ENCODE data around the gene FH. TPM values are rescaled to one million over a fixed set of nuclear protein-coding genes. Genes with fewer than 3 reads are reported as not detected.

FH gene
- total and polyA plus RNA-seq, 10 of the 15 experiments (the other 5 are each of a cell fraction or from before 2014, with no cell fraction given): 44.7 to 124 (median 76.2) TPM

- ATAC-seq (no peak), DNase-seq (ENCODE audit: low read depth, low spot score) (no peak), FAIRE-seq (no peak)
- Histone ChIP-seq H3K27me3 (replicated peaks in 1 of 2; ENCODE audit: control insufficient read depth in 2 of 2, insufficient read depth in 2 of 2, low read length in 1 of 2) (no peaks in the 10 kb centered on the region), H3K4me3 (no peak overlapping the region), H3K9me3 (replicated peaks; ENCODE audit: control insufficient read depth, insufficient read depth, low read length) (no peaks in the 10 kb centered on the region), H3K27ac (ENCODE audit: control insufficient read depth, insufficient read depth) (no peak overlapping the region), H2AFZ (ENCODE audit: control insufficient read depth, low read depth, low read length) (no peak overlapping the region), H3K4me2 (ENCODE audit: control insufficient read depth, insufficient read depth) (no peak overlapping the region), H3K4me1 (ENCODE audit: control insufficient read depth, insufficient read depth, low read length) (peaks cover 6% of the 10 kb centered on the region), H3K79me2 (ENCODE audit: control insufficient read depth, insufficient read depth, low read length) (no peaks in the 10 kb centered on the region), H3K9ac (ENCODE audit: control insufficient read depth, insufficient read depth, low read length) (no peak overlapping the region), H4K20me1 (ENCODE audit: control insufficient read depth, insufficient read depth) (no peaks in the 10 kb centered on the region), H3K36me3 (ENCODE audit: control insufficient read depth in 2 of 2, insufficient read depth in 2 of 2, low read length in 1 of 2) (no peaks in the 10 kb centered on the region)
- intact Hi-C loops (cut with micrococcal nuclease; ENCODE audit: unreplicated experiment): no loop called here
- RAD21 ChIA-PET (ENCODE audit: unreplicated experiment): no interaction called here
- SMC1A ChIA-PET (ENCODE audit: uncharacterized antibody, unreplicated experiment): no interaction called here
- POLR2A ChIA-PET: no interaction called here
- no TSS peak for BruUV-seq (replicated peaks)
- TF ChIP-seq, protein P1, sequence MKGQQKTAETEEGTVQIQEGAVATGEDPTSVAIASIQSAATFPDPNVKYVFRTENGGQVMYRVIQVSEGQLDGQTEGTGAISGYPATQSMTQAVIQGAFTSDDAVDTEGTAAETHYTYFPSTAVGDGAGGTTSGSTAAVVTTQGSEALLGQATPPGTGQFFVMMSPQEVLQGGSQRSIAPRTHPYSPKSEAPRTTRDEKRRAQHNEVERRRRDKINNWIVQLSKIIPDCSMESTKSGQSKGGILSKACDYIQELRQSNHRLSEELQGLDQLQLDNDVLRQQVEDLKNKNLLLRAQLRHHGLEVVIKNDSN (IDR thresholded peaks at IDR 0.05; ENCODE audit: borderline replicate concordance, extremely low read length, insufficient read depth, low read depth, low read length): no peak
- TF ChIP-seq, protein P2, sequence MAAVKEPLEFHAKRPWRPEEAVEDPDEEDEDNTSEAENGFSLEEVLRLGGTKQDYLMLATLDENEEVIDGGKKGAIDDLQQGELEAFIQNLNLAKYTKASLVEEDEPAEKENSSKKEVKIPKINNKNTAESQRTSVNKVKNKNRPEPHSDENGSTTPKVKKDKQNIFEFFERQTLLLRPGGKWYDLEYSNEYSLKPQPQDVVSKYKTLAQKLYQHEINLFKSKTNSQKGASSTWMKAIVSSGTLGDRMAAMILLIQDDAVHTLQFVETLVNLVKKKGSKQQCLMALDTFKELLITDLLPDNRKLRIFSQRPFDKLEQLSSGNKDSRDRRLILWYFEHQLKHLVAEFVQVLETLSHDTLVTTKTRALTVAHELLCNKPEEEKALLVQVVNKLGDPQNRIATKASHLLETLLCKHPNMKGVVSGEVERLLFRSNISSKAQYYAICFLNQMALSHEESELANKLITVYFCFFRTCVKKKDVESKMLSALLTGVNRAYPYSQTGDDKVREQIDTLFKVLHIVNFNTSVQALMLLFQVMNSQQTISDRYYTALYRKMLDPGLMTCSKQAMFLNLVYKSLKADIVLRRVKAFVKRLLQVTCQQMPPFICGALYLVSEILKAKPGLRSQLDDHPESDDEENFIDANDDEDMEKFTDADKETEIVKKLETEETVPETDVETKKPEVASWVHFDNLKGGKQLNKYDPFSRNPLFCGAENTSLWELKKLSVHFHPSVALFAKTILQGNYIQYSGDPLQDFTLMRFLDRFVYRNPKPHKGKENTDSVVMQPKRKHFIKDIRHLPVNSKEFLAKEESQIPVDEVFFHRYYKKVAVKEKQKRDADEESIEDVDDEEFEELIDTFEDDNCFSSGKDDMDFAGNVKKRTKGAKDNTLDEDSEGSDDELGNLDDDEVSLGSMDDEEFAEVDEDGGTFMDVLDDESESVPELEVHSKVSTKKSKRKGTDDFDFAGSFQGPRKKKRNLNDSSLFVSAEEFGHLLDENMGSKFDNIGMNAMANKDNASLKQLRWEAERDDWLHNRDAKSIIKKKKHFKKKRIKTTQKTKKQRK (IDR thresholded peaks at IDR 0.05; ENCODE audit: low read depth, low read length): no peak
- TF ChIP-seq SMAD1 (IDR thresholded peaks at IDR 0.05; ENCODE audit: low read depth, partially characterized antibody): no peak
- TF ChIP-seq FOXM1 (IDR thresholded peaks at IDR 0.05; ENCODE audit: low read depth, low read length): no peak
- no peak for TF ChIP-seq YY1 (IDR thresholded peaks at IDR 0.05; ENCODE audit: low read depth, low read length)
- TF ChIP-seq NR2F1 (conservative IDR thresholded peaks at IDR 0.05): no peak
- no peak for TF ChIP-seq ATF2 (IDR thresholded peaks at IDR 0.05; ENCODE audit: low read length)
- no peak for TF ChIP-seq ZNF217 (IDR thresholded peaks at IDR 0.05)
- no peak for TF ChIP-seq FOXK2 (IDR thresholded peaks at IDR 0.05)
- CTCF ChIA-PET: no interaction called here
- 91% methylated on average over 5 of the region's 5 CpGs for WGBS (ENCODE audit: insufficient coverage, insufficient replicate concordance, low lambda C conversion rate, missing lambda C conversion rate)
- in situ Hi-C loops (cut with MboI): no loop called here
These were observed 37.5 kb upstream of the FH start for GRCh38 chr1:241557031-241557430.
